Kidney (tissue), 14 donors: Measurements from ENCODE around the gene AKR7A3. TPM values are rescaled to one million over a fixed set of nuclear protein-coding genes. Genes with fewer than 3 reads are reported as not detected.

Experiments used
- DNase-seq, 5 donors: peaks; one replicate each; pipeline ENCODE4 v3.0.0-alpha.2; 2013 to 2020
- FAIRE-seq: peaks from 2 replicates; lab custom pipeline; 2012; peaks lifted over from hg19 to GRCh38; lab: Jason Lieb, UNC
- H3K27ac ChIP-seq, 2 donors: one replicate each; pipeline ENCODE4 v1.7.0; 2013; ENCODE audit warnings: low read depth in 2 of 2, low read length in 2 of 2, inconsistent platforms in 1 of 2
- H3K27me3 ChIP-seq: one replicate; pipeline ENCODE4 v1.7.1; 2013; ENCODE audit warnings: low read length, inconsistent platforms; ENCODE audit not compliant: control insufficient read depth, insufficient read depth
- H3K36me3 ChIP-seq, 3 donors: one replicate each; pipeline versions ENCODE4 v1.7.0 to v1.7.1; 2013; ENCODE audit warnings: low read length in 3 of 3, control low read depth in 1 of 3, inconsistent platforms in 1 of 3; ENCODE audit not compliant: insufficient read depth in 3 of 3, control insufficient read depth in 2 of 3
- H3K4me1 ChIP-seq, 3 donors: one replicate each; pipeline versions ENCODE4 v1.7.0 to v1.7.1; 2013; ENCODE audit warnings: low read length in 3 of 3, inconsistent platforms in 1 of 3, low read depth in 1 of 3; ENCODE audit not compliant: control insufficient read depth in 2 of 3, insufficient read depth in 2 of 3
- H3K4me3 ChIP-seq, 3 donors: one replicate each; pipeline versions ENCODE4 v1.7.0 to v1.8.1; 2013; ENCODE audit warnings: low read length in 3 of 3, control low read depth in 1 of 3, inconsistent platforms in 1 of 3
- H3K9ac ChIP-seq, 3 donors: one replicate each; pipeline versions ENCODE4 v1.7.0 to v1.7.1; 2013; ENCODE audit warnings: low read length in 3 of 3, control low read depth in 1 of 3, inconsistent platforms in 1 of 3
- H3K9me3 ChIP-seq, 3 donors: one replicate each; pipeline versions ENCODE4 v1.7.0 to v1.7.1; 2013; ENCODE audit warnings: low read length in 3 of 3, control low read depth in 1 of 3, inconsistent platforms in 1 of 3; ENCODE audit not compliant: control insufficient read depth in 2 of 3, insufficient read depth in 1 of 3
- CTCF ChIP-seq: IDR thresholded peaks from 3 replicates; pipeline ENCODE4 v1.5.1; 2012; ENCODE audit warnings: mild to moderate bottlenecking, moderate library complexity, borderline replicate concordance; ENCODE audit not compliant: insufficient read depth; ENCODE audit errors: extremely low read depth
- intact Hi-C: fragments of 100-400 bp; cut with DNase I; formaldehyde crosslinking; loops from one replicate; pipeline ENCODE4 v1.11.1; 2022
- polyA plus RNA-seq: library from polyadenylated mRNA; stranded (reverse); fragments of 350-450 nt; fragmentation: Illumina TruSeq; extraction: RNeasy Lipid Tissue Mini Kit (QIAGEN cat#74804); gene quantifications from one replicate; pipeline ENCODE4 v1.2.3, GENCODE V29; 2014; ENCODE audit warnings: low read depth, low replicate concordance; ENCODE audit not compliant: insufficient read depth
- total RNA-seq: library from RNA; stranded (reverse); fragmentation: NEBNext Ultra II Directional; extraction: Animal tissue kit (Norgen Biotek cat#: 25700); gene quantifications from one replicate; pipeline ENCODE4 v1.2.1, GENCODE V29; 2021
- donor health status: control.
- donor health status: control.
- donor health status: control.
- donor health status: control.
- donor health status: control.
- donor health status: DM: yes; HTN: yes; CAD: no.
- donor health status: Normal renal cell carcinoma (clear cell type).

Gene AKR7A3
- total and polyA plus RNA-seq, 2 donors from 2014 or later = 6.2 to 108 TPM

GRCh38 chr1:19329188-19329587 lies 40.6 kb upstream of the AKR7A3 start:
- Histone ChIP-seq H3K27me3 (no peaks in the 10 kb centered on the region), H3K36me3 (peaks cover 3 to 17% (median 15%) of the 10 kb centered on the region in 3 donors), H3K9me3 (no peaks in the 10 kb centered on the region), H3K9ac (no peak overlapping the region), H3K27ac (no peak overlapping the region), H3K4me3 (no peak overlapping the region), H3K4me1 (no peaks in the 10 kb centered on the region)
- FAIRE-seq (no peak), DNase-seq (no peak)
- intact Hi-C loops = no loop called here
- TF ChIP-seq CTCF = no peak

- intact Hi-C loops = no loop called here
- H3K36me3 ChIP-seq = peaks cover 3 to 17% (median 15%) of the 10 kb centered on the region in 3 donors
These were observed 39.9 kb upstream of the AKR7A3 start for GRCh38 chr1:19328486-19328885.

GRCh38 chr1:19327736-19328135 lies 39.2 kb upstream of the AKR7A3 start:
- H3K36me3 ChIP-seq = peaks cover 3 to 17% (median 15%) of the 10 kb centered on the region in 3 donors
- H3K4me3 ChIP-seq = no peak overlapping the region
- DNase-seq = no peak
- no peaks in the 10 kb centered on the region for H3K9me3 ChIP-seq
- TF ChIP-seq CTCF = no peak
- FAIRE-seq = no peak
- intact Hi-C loops = no loop called here
- H3K4me1 ChIP-seq = no peaks in the 10 kb centered on the region
- H3K9ac ChIP-seq = no peak overlapping the region
- H3K27me3 ChIP-seq = no peaks in the 10 kb centered on the region
- no peak overlapping the region for H3K27ac ChIP-seq

More at GRCh38 chr1:19328486-19328885, 39.9 kb upstream of the AKR7A3 start:
- no peak overlapping the region for H3K4me3 ChIP-seq
- no peak overlapping the region for H3K9ac ChIP-seq
- DNase-seq = no peak
- H3K4me1 ChIP-seq = no peaks in the 10 kb centered on the region
- TF ChIP-seq CTCF = no peak
- H3K27ac ChIP-seq = no peak overlapping the region
- no peaks in the 10 kb centered on the region for H3K9me3 ChIP-seq
- FAIRE-seq = no peak
- no peaks in the 10 kb centered on the region for H3K27me3 ChIP-seq

- no peak overlapping the region for H3K9ac ChIP-seq
- H3K4me1 ChIP-seq = no peaks in the 10 kb centered on the region
- DNase-seq (no peak), FAIRE-seq (no peak)
- H3K36me3 ChIP-seq = peaks cover 3 to 17% (median 15%) of the 10 kb centered on the region in 3 donors
- no peaks in the 10 kb centered on the region for H3K9me3 ChIP-seq
- H3K4me3 ChIP-seq = no peak overlapping the region
- no peaks in the 10 kb centered on the region for H3K27me3 ChIP-seq
- intact Hi-C loops = no loop called here
- H3K27ac ChIP-seq = no peak overlapping the region
- no peak for TF ChIP-seq CTCF
These were observed 38.7 kb upstream of the AKR7A3 start for GRCh38 chr1:19327301-19327700.
